Testis (tissue), 3 donors: ENCODE data around the gene RPS2. TPM values are rescaled to one million over a fixed set of nuclear protein-coding genes. Genes with fewer than 3 reads are reported as not detected.
A peak's percentile ranks its signal among the peaks of the same experiment; 100 is the strongest.

ENCODE experiments used
- DNase-seq: peaks from one replicate; pipeline ENCODE4 v3.0.0-alpha.2; 2019
- H3K27ac ChIP-seq, 2 donors: fragments of 200-600 bp; sonication (generic); one replicate each; pipeline ENCODE4 v1.5.1; 2019
- H3K27me3 ChIP-seq: fragments of 200-600 bp; sonication (generic); one replicate; pipeline ENCODE4 v1.5.1; 2019
- H3K36me3 ChIP-seq: fragments of 200-600 bp; sonication (generic); one replicate; pipeline ENCODE4 v1.5.1; 2017; ENCODE audit warnings: low read depth; ENCODE audit errors: missing control alignments
- H3K4me1 ChIP-seq: fragments of 200-600 bp; sonication (generic); one replicate; pipeline ENCODE4 v1.5.1; 2019
- H3K4me3 ChIP-seq, 2 donors: fragments of 200-600 bp; sonication (generic); one replicate each; pipeline ENCODE4 v1.5.1; 2017 to 2019
- H3K9me3 ChIP-seq: fragments of 200-600 bp; sonication (generic); one replicate; pipeline ENCODE4 v1.5.1; 2017
- CTCF ChIP-seq, 3 experiments: fragments of 450-650 bp in 2 of 3; fragments of 200-600 bp in 1 of 3; sonication (generic) in 1 of 3; IDR thresholded peaks; one replicate each; pipeline ENCODE4 v1.5.1; 2016 to 2019; ENCODE audit warnings: antibody characterized with exemption in 3 of 3, mild to moderate bottlenecking in 2 of 3, moderate library complexity in 1 of 3
- POLR2A ChIP-seq: fragments of 450-650 bp; IDR thresholded peaks from one replicate; pipeline ENCODE4 v1.6.1; 2017; ENCODE audit warnings: antibody characterized with exemption, mild to moderate bottlenecking, moderate library complexity
- WGBS, 2 donors: methylation state at CpG; one replicate each; pipeline ENCODE4 v1.1.5; 2018; 5-methylcytosine and 5-hydroxymethylcytosine counted together
- intact Hi-C: fragments of 100-400 bp; cut with DNase I; formaldehyde crosslinking; loops from one replicate; pipeline ENCODE4 v1.15.1; 2023; ENCODE audit warnings: low total_unique reads
- polyA plus RNA-seq: library from polyadenylated mRNA; stranded (reverse); fragments of 350-450 nt; fragmentation: Illumina TruSeq; extraction: RNeasy Lipid Tissue Mini Kit (QIAGEN cat#74804); gene quantifications from one replicate; pipeline ENCODE4 v1.2.3, GENCODE V29; 2014; ENCODE audit warnings: low read depth, low replicate concordance; ENCODE audit not compliant: insufficient read depth
- total RNA-seq, 2 donors: library from RNA; depleted of rRNA; stranded (reverse); fragments of >200 nt; gene quantifications; one replicate each; pipeline ENCODE4 v1.2.3, GENCODE V29; 2016

The RPS2 gene
- total and polyA plus RNA-seq, 3 donors from 2014 or later = 744 to 1,779 (median 1,272) TPM

GRCh38 chr16:1918351-1919326 is 46.0 kb downstream of the RPS2 start, which contains the start of gene HS3ST6:
TSS of gene HS3ST6 (minus strand) at chr16:1918415. CDS start at chr16:1918323, 92 bp downstream.
- no peak within 1 kb of the TSS for H3K27ac ChIP-seq
- H3K27me3 ChIP-seq = no peaks in the 10 kb centered on the region
- H3K4me3 ChIP-seq = peak within 1 kb of the TSS in 1 of 2 donors; percentile 4
- 4 to 40% methylated on average over 2 to 69 of the region's 71 CpGs for WGBS, 2 donors
- no peaks in the 10 kb centered on the region for H3K9me3 ChIP-seq
- intact Hi-C loops = no loop called here
- H3K4me1 ChIP-seq = peaks cover 5% of the 10 kb centered on the region
- no peaks in the 10 kb centered on the region for H3K36me3 ChIP-seq
- no peak for DNase-seq
- TF ChIP-seq POLR2A (no peak), CTCF (IDR thresholded peaks at IDR 0.05) (no peak)

GRCh38 chr16:1917665-1918350 is 46.8 kb downstream of the RPS2 start:
- no peak for DNase-seq

GRCh38 chr16:1917056-1917664 is 47.5 kb downstream of the RPS2 start:
- H3K27me3 ChIP-seq = no peaks in the 10 kb centered on the region
- intact Hi-C loops = no loop called here

More at GRCh38 chr16:1917665-1918350, 46.8 kb downstream of the RPS2 start:
- no peaks in the 10 kb centered on the region for H3K27me3 ChIP-seq
- peaks cover 2% of the 10 kb centered on the region for H3K4me1 ChIP-seq
- H3K4me3 ChIP-seq = peak overlapping the region in 1 of 2 donors; percentile 4
- no peaks in the 10 kb centered on the region for H3K9me3 ChIP-seq
- intact Hi-C loops = no loop called here
- no peaks in the 10 kb centered on the region for H3K36me3 ChIP-seq
- 4% methylated on average over 37 of the region's 81 CpGs; no CpG with 5 or more reads in 1 of the 2 donors for WGBS, 2 donors
- TF ChIP-seq POLR2A (no peak), CTCF (IDR thresholded peaks at IDR 0.05) (no peak)
- no peak overlapping the region for H3K27ac ChIP-seq

GRCh38 chr16:1916640-1916990 is 48.0 kb downstream of the RPS2 start:
- no peak overlapping the region for H3K4me3 ChIP-seq
- no peaks in the 10 kb centered on the region for H3K27me3 ChIP-seq

More at GRCh38 chr16:1917056-1917664, 47.5 kb downstream of the RPS2 start:
- Histone ChIP-seq H3K4me1 (peaks cover 2% of the 10 kb centered on the region), H3K9me3 (no peaks in the 10 kb centered on the region), H3K4me3 (no peak overlapping the region), H3K36me3 (no peaks in the 10 kb centered on the region), H3K27ac (no peak overlapping the region)
- no peak for DNase-seq
- 0 to 3% methylated on average over 4 to 22 of the region's 22 CpGs for WGBS, 2 donors
- TF ChIP-seq POLR2A = no peak
- TF ChIP-seq CTCF (IDR thresholded peaks at IDR 0.05) = no peak

More at GRCh38 chr16:1916640-1916990, 48.0 kb downstream of the RPS2 start:
- H3K27ac ChIP-seq = no peak overlapping the region
- intact Hi-C loops = no loop called here
- no peaks in the 10 kb centered on the region for H3K36me3 ChIP-seq
- peaks cover 2% of the 10 kb centered on the region for H3K4me1 ChIP-seq
- DNase-seq = no peak
- TF ChIP-seq POLR2A (no peak), CTCF (IDR thresholded peaks at IDR 0.05) (no peak)
- 14 to 22% methylated on average over 5 of the region's 5 CpGs for WGBS, 2 donors
- no peaks in the 10 kb centered on the region for H3K9me3 ChIP-seq
